IPS-20b (cell line): ENCODE results near the gene LENG9.
"Not testable (repeated sequence)": the region's sequence is repeated elsewhere in the genome, so short reads cannot be mapped to it uniquely, and the experiment has no call there.

Experiments used
- H3K27ac ChIP-seq: one replicate; pipeline ENCODE4 v1.5.1; 2013; ENCODE audit warnings: low read length
- H3K27me3 ChIP-seq: 2 replicates; pipeline ENCODE4 v1.6.1; 2013; ENCODE audit warnings: mild to moderate bottlenecking, low read length, inconsistent platforms; ENCODE audit not compliant: insufficient read depth
- H3K36me3 ChIP-seq: 2 replicates; pipeline ENCODE4 v1.6.1; 2013; ENCODE audit warnings: low read depth, mild to moderate bottlenecking, inconsistent platforms, low read length, moderate library complexity; ENCODE audit not compliant: insufficient read depth
- H3K4me1 ChIP-seq: 2 replicates; pipeline ENCODE4 v1.6.1; 2013; ENCODE audit warnings: mild to moderate bottlenecking, control low read depth, inconsistent platforms, low read length, moderate library complexity; ENCODE audit not compliant: insufficient read depth
- H3K4me3 ChIP-seq: 2 replicates; pipeline ENCODE4 v1.5.1; 2013; ENCODE audit warnings: mild to moderate bottlenecking, low read length, inconsistent platforms
- H3K9ac ChIP-seq: 2 replicates; pipeline ENCODE4 v1.6.1; 2013; ENCODE audit warnings: low read depth, mild to moderate bottlenecking, inconsistent platforms, low read length, moderate library complexity
- H3K9me3 ChIP-seq: 2 replicates; pipeline ENCODE4 v1.6.1; 2013; ENCODE audit warnings: mild to moderate bottlenecking, low read depth, low read length, inconsistent platforms; ENCODE audit not compliant: insufficient read depth

The LENG9 gene

GRCh38 chr19:54475706-54476105 is 12.1 kb upstream of the LENG9 start:
- Histone ChIP-seq H3K9ac (no peak overlapping the region), H3K27ac (no peak overlapping the region), H3K4me1 (peaks cover 5% of the 10 kb centered on the region; the same call in 1 of the 2 replicates), H3K36me3 (no peaks in the 10 kb centered on the region), H3K9me3 (no peaks in the 10 kb centered on the region), H3K4me3 (no peak overlapping the region), H3K27me3 (peaks cover 22% of the 10 kb centered on the region)

GRCh38 chr19:54473892-54474372 is 10.4 kb upstream of the LENG9 start:
- no peak overlapping the region for H3K27ac ChIP-seq
- H3K36me3 ChIP-seq, result no peaks in the 10 kb centered on the region
- H3K27me3 ChIP-seq, result peaks cover 38% of the 10 kb centered on the region
- H3K9me3 ChIP-seq, result no peaks in the 10 kb centered on the region
- no peak overlapping the region for H3K4me3 ChIP-seq
- 0 out of 2 replicates have a peak overlapping the region, but pooled peaks have one; percentile 37 for H3K9ac ChIP-seq
- peaks cover 7% of the 10 kb centered on the region; the same call in 1 of the 2 replicates for H3K4me1 ChIP-seq

- peak within 1 kb of the TSS; percentile 37; the same call in 1 of the 2 replicates for H3K9ac ChIP-seq
- peaks cover 7% of the 10 kb centered on the region; the same call in 1 of the 2 replicates for H3K4me1 ChIP-seq
Observed at GRCh38 chr19:54473071-54473891, 9.7 kb upstream of the LENG9 start, which contains the start of gene CDC42EP5. Gene CDC42EP5, minus strand, starts transcription at chr19:54473296. Its CDS starts 7,749 bp downstream, at chr19:54465547.

GRCh38 chr19:54470991-54471782 is 7.6 kb upstream of the LENG9 start:
- peaks cover 47% of the 10 kb centered on the region for H3K27me3 ChIP-seq
- H3K4me1 ChIP-seq, result peaks cover 7% of the 10 kb centered on the region; the same call in 1 of the 2 replicates
- peak overlapping the region; percentile 60 for H3K4me3 ChIP-seq
- H3K27ac ChIP-seq, result no peak overlapping the region
- no peaks in the 10 kb centered on the region for H3K36me3 ChIP-seq
- H3K9me3 ChIP-seq, result no peaks in the 10 kb centered on the region
- H3K9ac ChIP-seq, result peak overlapping the region; percentile 58; the same call in 1 of the 2 replicates

More at GRCh38 chr19:54473071-54473891, 9.7 kb upstream of the LENG9 start, which contains the start of gene CDC42EP5:
- H3K36me3 ChIP-seq, result no peaks in the 10 kb centered on the region
- H3K27me3 ChIP-seq, result peaks cover 42% of the 10 kb centered on the region
- no peak within 1 kb of the TSS for H3K27ac ChIP-seq
- H3K4me3 ChIP-seq, result peak within 1 kb of the TSS; percentile 35; the same call in 1 of the 2 replicates
- H3K9me3 ChIP-seq, result no peaks in the 10 kb centered on the region

GRCh38 chr19:54470276-54470887 is 6.8 kb upstream of the LENG9 start:
- Histone ChIP-seq H3K4me3 (peak overlapping the region; percentile 60; the same call in 1 of the 2 replicates), H3K27ac (no peak overlapping the region), H3K36me3 (no peaks in the 10 kb centered on the region), H3K9ac (no peak overlapping the region), H3K27me3 (peaks cover 55% of the 10 kb centered on the region), H3K9me3 (no peaks in the 10 kb centered on the region), H3K4me1 (peaks cover 7% of the 10 kb centered on the region; the same call in 1 of the 2 replicates)

- H3K27ac ChIP-seq, result no peak overlapping the region
- no peaks in the 10 kb centered on the region for H3K36me3 ChIP-seq
- H3K4me1 ChIP-seq, result peaks cover 7% of the 10 kb centered on the region; the same call in 1 of the 2 replicates
- H3K9me3 ChIP-seq, result no peaks in the 10 kb centered on the region
- H3K27me3 ChIP-seq, result peaks cover 56% of the 10 kb centered on the region
- no peak overlapping the region for H3K9ac ChIP-seq
- no peak overlapping the region for H3K4me3 ChIP-seq
Observed at GRCh38 chr19:54469496-54469934, 5.9 kb upstream of the LENG9 start.

GRCh38 chr19:54466110-54466480 is 2.5 kb upstream of the LENG9 start:
- H3K27me3 ChIP-seq, result peaks cover 38% of the 10 kb centered on the region
- H3K27ac ChIP-seq, H3K9ac ChIP-seq, H3K9me3 ChIP-seq, H3K4me1 ChIP-seq, H3K4me3 ChIP-seq: not testable (repeated sequence)
- peaks cover 12% of the 10 kb centered on the region for H3K36me3 ChIP-seq

- Histone ChIP-seq H3K4me3 (no peak overlapping the region), H3K9me3 (no peaks in the 10 kb centered on the region), H3K27ac (no peak overlapping the region), H3K9ac (no peak overlapping the region), H3K27me3 (peaks cover 33% of the 10 kb centered on the region), H3K4me1 (peaks cover under 1% of the 10 kb centered on the region; the same call in 1 of the 2 replicates), H3K36me3 (peaks cover 17% of the 10 kb centered on the region)
Observed at GRCh38 chr19:54465426-54466109, 2.0 kb upstream of the LENG9 start.

- Histone ChIP-seq H3K4me3 (peak overlapping the region; percentile 88), H3K9me3 (no peaks in the 10 kb centered on the region), H3K4me1 (no peaks in the 10 kb centered on the region), H3K27ac (peak overlapping the region; percentile 95), H3K9ac (peak overlapping the region; percentile 88; the same call in 1 of the 2 replicates), H3K27me3 (peaks cover 25% of the 10 kb centered on the region), H3K36me3 (peaks cover 22% of the 10 kb centered on the region)
Observed at GRCh38 chr19:54464630-54465425, 1.2 kb upstream of the LENG9 start.

GRCh38 chr19:54464044-54464629 is 559 bp upstream of the LENG9 start:
- Histone ChIP-seq H3K27ac (peak overlapping the region; percentile 95), H3K4me1 (no peaks in the 10 kb centered on the region), H3K9me3 (no peaks in the 10 kb centered on the region), H3K4me3 (peak overlapping the region; percentile 88), H3K9ac (peak overlapping the region; percentile 88; the same call in 1 of the 2 replicates), H3K36me3 (peaks cover 29% of the 10 kb centered on the region), H3K27me3 (peaks cover 18% of the 10 kb centered on the region)
